ENCODE data around the gene DCAKD.

DNA sequence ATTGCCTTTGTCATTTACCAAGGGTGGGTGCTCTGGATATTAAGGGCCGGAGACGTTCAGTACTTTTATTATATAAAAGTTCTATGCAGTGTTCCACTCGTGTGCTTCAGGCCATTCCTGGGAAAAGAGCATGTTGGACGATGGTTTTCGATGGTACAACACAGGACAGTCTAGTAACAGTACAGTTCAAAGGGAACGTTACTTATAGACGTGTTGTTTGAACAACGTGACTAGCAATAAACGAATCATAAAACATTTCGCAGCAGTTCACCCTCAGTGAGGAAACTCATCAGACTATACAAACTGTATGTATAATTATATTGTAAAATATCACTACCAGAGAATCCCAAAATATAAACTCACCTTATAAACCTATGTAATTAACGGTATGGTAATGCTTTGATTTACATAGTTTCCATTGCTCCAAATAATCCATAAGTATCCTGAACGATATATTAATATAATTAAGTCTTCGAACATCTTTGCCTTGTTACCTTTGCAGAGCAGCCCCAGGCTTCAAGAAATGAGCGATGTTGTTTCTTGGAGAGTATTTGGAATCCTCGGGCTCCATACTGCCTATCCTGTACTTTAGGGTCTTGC is 10.3 kb upstream of the DCAKD start:
- TF ChIP-seq, protein P1, sequence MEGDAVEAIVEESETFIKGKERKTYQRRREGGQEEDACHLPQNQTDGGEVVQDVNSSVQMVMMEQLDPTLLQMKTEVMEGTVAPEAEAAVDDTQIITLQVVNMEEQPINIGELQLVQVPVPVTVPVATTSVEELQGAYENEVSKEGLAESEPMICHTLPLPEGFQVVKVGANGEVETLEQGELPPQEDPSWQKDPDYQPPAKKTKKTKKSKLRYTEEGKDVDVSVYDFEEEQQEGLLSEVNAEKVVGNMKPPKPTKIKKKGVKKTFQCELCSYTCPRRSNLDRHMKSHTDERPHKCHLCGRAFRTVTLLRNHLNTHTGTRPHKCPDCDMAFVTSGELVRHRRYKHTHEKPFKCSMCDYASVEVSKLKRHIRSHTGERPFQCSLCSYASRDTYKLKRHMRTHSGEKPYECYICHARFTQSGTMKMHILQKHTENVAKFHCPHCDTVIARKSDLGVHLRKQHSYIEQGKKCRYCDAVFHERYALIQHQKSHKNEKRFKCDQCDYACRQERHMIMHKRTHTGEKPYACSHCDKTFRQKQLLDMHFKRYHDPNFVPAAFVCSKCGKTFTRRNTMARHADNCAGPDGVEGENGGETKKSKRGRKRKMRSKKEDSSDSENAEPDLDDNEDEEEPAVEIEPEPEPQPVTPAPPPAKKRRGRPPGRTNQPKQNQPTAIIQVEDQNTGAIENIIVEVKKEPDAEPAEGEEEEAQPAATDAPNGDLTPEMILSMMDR (conservative IDR thresholded peaks at IDR 0.05) = no peak
- TF ChIP-seq ZFX (IDR thresholded peaks at IDR 0.05) = no peak

Data from C4-2B (cell line).